ENCODE data around the gene OLR1.

DNA sequence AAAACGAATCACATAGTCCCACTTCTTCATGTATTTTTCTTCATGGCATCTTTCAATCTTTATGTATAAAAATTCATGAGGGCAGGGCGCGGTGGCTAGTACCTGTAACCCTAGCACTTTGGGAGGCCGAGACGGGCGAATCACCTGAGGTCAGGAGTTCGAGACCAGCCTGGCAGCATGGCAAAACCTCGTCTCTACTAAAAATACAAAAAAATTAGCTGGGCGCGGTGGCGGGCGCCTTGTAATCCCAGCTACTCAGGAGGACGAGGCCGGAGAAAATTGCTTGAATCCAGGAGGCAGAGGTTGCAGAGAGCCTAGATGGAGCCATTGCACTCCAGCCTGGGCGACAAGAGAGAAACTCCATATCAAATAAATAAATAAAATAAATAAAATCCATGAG is 38.3 kb upstream of the OLR1 start:
- TF ChIP-seq CTCF (IDR thresholded peaks at IDR 0.05) (no peak), POLR2A (IDR thresholded peaks at IDR 0.05) (no peak)
